ENCODE data around the gene PLAC8.
"Not testable (repeated sequence)": the region's sequence is repeated elsewhere in the genome, so short reads cannot be mapped to it uniquely, and the experiment has no call there.

PLAC8 gene

DNA sequence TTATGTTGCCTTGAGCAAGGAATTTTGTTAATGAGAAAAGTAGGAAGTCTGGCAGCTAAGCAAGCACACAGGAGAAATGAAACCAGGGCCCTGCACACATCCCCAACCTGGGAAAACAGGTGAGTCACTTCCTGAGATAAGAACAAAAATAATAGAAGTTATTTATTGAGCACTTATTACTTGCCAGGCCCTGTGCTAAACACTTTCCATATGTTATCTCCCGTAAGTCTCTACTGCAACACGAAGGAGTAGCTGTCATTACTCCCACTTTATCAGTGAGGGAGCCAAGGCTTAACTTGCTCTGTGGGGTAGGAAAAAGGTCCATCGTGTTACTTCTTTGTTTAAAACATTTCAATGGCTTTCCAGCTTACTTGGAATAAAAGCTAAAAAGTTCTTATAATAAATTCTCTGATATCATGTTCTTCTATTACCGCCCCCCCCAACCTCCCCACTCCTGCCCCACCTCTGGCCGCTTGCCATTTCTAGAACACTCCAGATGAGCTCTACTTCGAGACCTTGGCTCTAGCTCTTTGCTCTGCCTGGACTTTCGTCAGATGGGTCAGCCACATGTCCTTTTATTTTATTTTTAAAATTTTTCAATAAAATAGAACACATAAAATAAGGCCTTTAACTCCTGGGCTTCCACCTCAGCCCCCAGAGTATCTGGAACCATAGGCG lies 36.3 kb upstream of the PLAC8 start:
- no peaks in the 10 kb centered on the region for H3K79me1 ChIP-seq (replicated peaks; ENCODE audit: low read length, poor library complexity, severe bottlenecking)
- no peak overlapping the region for H3K27ac ChIP-seq (ENCODE audit: low read length, poor library complexity, severe bottlenecking)
- no peaks in the 10 kb centered on the region for H3K4me1 ChIP-seq (ENCODE audit: control insufficient read depth, insufficient read depth, low read depth, low read length)
- DNase-seq = no peak
- H4K91ac ChIP-seq (ENCODE audit: low read length) = no peak overlapping the region
- no peak overlapping the region for H2AK5ac ChIP-seq (ENCODE audit: low read length, severe bottlenecking)
- no peak overlapping the region for H3K14ac ChIP-seq (ENCODE audit: low read length in 2 of 2)
- H3K36me3 ChIP-seq (ENCODE audit: control insufficient read depth in 1 of 2, insufficient read depth in 2 of 2, low read depth in 1 of 2, low read length in 2 of 2) = no peaks in the 10 kb centered on the region
- WGBS = 82% methylated on average over 7 of the region's 8 CpGs
- peaks cover 0 to 16% of the 10 kb centered on the region in 2 experiments for H3K27me3 ChIP-seq (ENCODE audit: control insufficient read depth in 1 of 2, insufficient read depth in 1 of 2, low read length in 2 of 2)
- H3K9ac ChIP-seq (ENCODE audit: low read length) = no peak overlapping the region
- no peak overlapping the region for H2BK12ac ChIP-seq (ENCODE audit: low read length in 2 of 2)
- H2BK15ac ChIP-seq (ENCODE audit: low read depth, poor library complexity, severe bottlenecking) = no peak overlapping the region
- H3K18ac ChIP-seq (ENCODE audit: low read depth in 1 of 2, low read length in 2 of 2) = no peak overlapping the region
- H2BK5ac ChIP-seq (ENCODE audit: low read depth, low read length, poor library complexity, severe bottlenecking) = no peak overlapping the region
- no peak overlapping the region for H4K8ac ChIP-seq (ENCODE audit: low read length)
- H2AFZ ChIP-seq (ENCODE audit: low read depth, low read length) = no peak overlapping the region
- no peak overlapping the region for H3K4ac ChIP-seq (ENCODE audit: low read depth in 1 of 2, low read length in 2 of 2)
- H3K9me3 ChIP-seq (ENCODE audit: control insufficient read depth, low read length) = no peaks in the 10 kb centered on the region
- no peak overlapping the region for H2BK120ac ChIP-seq (ENCODE audit: low read depth, low read length)
- no peak overlapping the region for H3K23ac ChIP-seq (ENCODE audit: low read length in 2 of 2)
- no peak overlapping the region for H3K4me2 ChIP-seq (ENCODE audit: low read length, poor library complexity, severe bottlenecking)
- no peak overlapping the region for H3K4me3 ChIP-seq (ENCODE audit: insufficient read depth in 1 of 2, low read depth in 1 of 2, low read length in 2 of 2)

DNA sequence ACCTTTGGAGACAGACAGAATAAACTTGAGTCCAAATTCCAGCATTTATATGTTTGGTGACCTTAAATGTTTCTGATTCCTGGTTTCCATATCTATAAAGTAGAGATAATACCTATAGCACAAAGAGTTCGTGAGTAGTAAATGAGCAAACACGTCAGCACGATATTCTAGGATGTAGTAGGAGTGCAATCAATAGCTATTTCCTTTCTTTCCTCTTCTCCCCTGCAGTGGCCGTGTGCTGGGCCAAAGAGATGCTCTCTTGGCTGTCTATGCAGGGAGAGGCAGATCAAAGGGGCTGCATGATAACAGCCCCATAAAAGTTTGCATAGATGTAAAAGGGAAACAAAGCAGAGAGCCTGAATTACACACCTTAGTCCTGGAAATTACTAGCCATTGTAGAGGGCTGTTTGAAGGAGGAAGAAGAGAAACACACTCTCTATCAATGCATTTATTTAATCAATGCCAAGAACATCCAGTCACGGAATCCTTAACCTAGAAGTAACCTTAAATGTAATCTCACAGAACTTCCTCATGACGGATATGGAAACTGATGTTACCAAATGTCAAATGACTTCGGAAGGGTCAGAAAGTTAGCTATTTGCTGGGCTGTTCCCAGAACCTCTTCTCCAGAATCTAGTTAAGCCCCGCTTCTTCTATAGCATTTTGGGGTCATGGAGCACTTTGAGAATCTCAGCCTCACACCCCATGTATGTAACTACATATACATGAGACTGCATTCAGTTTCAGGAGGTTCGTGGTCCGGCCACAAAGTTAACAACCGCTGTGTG lies 35.5 kb upstream of the PLAC8 start:
- no peak overlapping the region for H3K23ac ChIP-seq (ENCODE audit: low read length in 2 of 2)
- H3K14ac ChIP-seq (ENCODE audit: low read length in 2 of 2) = no peak overlapping the region
- H3K79me1 ChIP-seq (replicated peaks; ENCODE audit: low read length, poor library complexity, severe bottlenecking) = no peaks in the 10 kb centered on the region
- 93% methylated on average over 8 of the region's 11 CpGs for WGBS
- no peak overlapping the region for H4K91ac ChIP-seq (ENCODE audit: low read length)
- no peak overlapping the region for H3K27ac ChIP-seq (ENCODE audit: low read length, poor library complexity, severe bottlenecking)
- no peak overlapping the region for H2BK12ac ChIP-seq (ENCODE audit: low read length in 2 of 2)
- no peak for DNase-seq
- H3K9me3 ChIP-seq (ENCODE audit: control insufficient read depth, low read length) = no peaks in the 10 kb centered on the region
- H3K4me3 ChIP-seq (ENCODE audit: insufficient read depth in 1 of 2, low read depth in 1 of 2, low read length in 2 of 2) = no peak overlapping the region
- no peak overlapping the region for H3K4ac ChIP-seq (ENCODE audit: low read depth in 1 of 2, low read length in 2 of 2)
- no peak overlapping the region for H3K4me2 ChIP-seq (ENCODE audit: low read length, poor library complexity, severe bottlenecking)
- H2BK15ac ChIP-seq (ENCODE audit: low read depth, poor library complexity, severe bottlenecking) = no peak overlapping the region
- H3K4me1 ChIP-seq (ENCODE audit: control insufficient read depth, insufficient read depth, low read depth, low read length) = peaks cover 2% of the 10 kb centered on the region
- H4K8ac ChIP-seq (ENCODE audit: low read length) = no peak overlapping the region
- H2BK5ac ChIP-seq (ENCODE audit: low read depth, low read length, poor library complexity, severe bottlenecking) = no peak overlapping the region
- no peak overlapping the region for H3K18ac ChIP-seq (ENCODE audit: low read depth in 1 of 2, low read length in 2 of 2)
- no peaks in the 10 kb centered on the region for H3K36me3 ChIP-seq (ENCODE audit: control insufficient read depth in 1 of 2, insufficient read depth in 2 of 2, low read depth in 1 of 2, low read length in 2 of 2)
- peaks cover 0 to 16% of the 10 kb centered on the region in 2 experiments for H3K27me3 ChIP-seq (ENCODE audit: control insufficient read depth in 1 of 2, insufficient read depth in 1 of 2, low read length in 2 of 2)
- H2BK120ac ChIP-seq (ENCODE audit: low read depth, low read length) = no peak overlapping the region
- no peak overlapping the region for H2AFZ ChIP-seq (ENCODE audit: low read depth, low read length)
- no peak overlapping the region for H3K9ac ChIP-seq (ENCODE audit: low read length)
- no peak overlapping the region for H2AK5ac ChIP-seq (ENCODE audit: low read length, severe bottlenecking)

DNA sequence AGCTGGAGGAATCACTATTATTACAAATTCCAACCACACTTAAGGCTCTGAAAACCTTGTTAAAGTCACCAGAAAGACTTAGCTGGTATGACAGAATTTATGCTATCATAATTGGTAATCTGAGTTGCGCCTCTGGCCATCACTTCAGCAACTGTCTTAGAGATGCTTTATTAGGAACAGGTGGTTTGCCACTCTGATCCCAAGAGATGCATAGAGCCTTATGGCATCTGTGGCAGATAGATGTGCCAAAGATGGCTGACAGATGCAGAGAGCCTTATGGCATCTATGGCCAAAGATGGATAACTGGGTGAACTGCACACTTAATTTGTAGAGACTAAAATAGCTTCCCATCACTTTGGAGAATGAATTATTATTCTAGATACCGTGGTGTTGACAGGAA lies 32.3 kb upstream of the PLAC8 start:
- Histone ChIP-seq H3K4me3 (ENCODE audit: insufficient read depth in 1 of 2, low read depth in 1 of 2, low read length in 2 of 2) (no peak overlapping the region), H2BK120ac (ENCODE audit: low read depth, low read length) (no peak overlapping the region), H3K14ac (ENCODE audit: low read length in 2 of 2) (no peak overlapping the region), H3K18ac (ENCODE audit: low read depth in 1 of 2, low read length in 2 of 2) (no peak overlapping the region), H2AFZ (ENCODE audit: low read depth, low read length) (no peak overlapping the region), H4K8ac (ENCODE audit: low read length) (no peak overlapping the region), H3K9ac (ENCODE audit: low read length) (no peak overlapping the region), H2BK12ac (ENCODE audit: low read length in 2 of 2) (no peak overlapping the region), H3K9me3 (ENCODE audit: control insufficient read depth, low read length) (no peaks in the 10 kb centered on the region), H3K27me3 (ENCODE audit: control insufficient read depth in 1 of 2, insufficient read depth in 1 of 2, low read length in 2 of 2) (peaks cover 0 to 16% of the 10 kb centered on the region in 2 experiments), H2AK5ac (ENCODE audit: low read length, severe bottlenecking) (no peak overlapping the region), H2BK15ac (ENCODE audit: low read depth, poor library complexity, severe bottlenecking) (no peak overlapping the region), H3K4ac (ENCODE audit: low read depth in 1 of 2, low read length in 2 of 2) (no peak overlapping the region), H3K79me1 (replicated peaks; ENCODE audit: low read length, poor library complexity, severe bottlenecking) (no peaks in the 10 kb centered on the region), H2BK5ac (ENCODE audit: low read depth, low read length, poor library complexity, severe bottlenecking) (no peak overlapping the region), H3K36me3 (ENCODE audit: control insufficient read depth in 1 of 2, insufficient read depth in 2 of 2, low read depth in 1 of 2, low read length in 2 of 2) (no peaks in the 10 kb centered on the region), H3K23ac (ENCODE audit: low read length in 2 of 2) (no peak overlapping the region), H3K27ac (ENCODE audit: low read length, poor library complexity, severe bottlenecking) (no peak overlapping the region), H3K4me2 (ENCODE audit: low read length, poor library complexity, severe bottlenecking) (no peak overlapping the region), H4K91ac (ENCODE audit: low read length) (no peak overlapping the region), H3K4me1 (ENCODE audit: control insufficient read depth, insufficient read depth, low read depth, low read length) (peaks cover 2% of the 10 kb centered on the region)
- DNase-seq = no peak
- WGBS = 95% methylated on average over 1 of the region's 2 CpGs

- not testable (repeated sequence) for H3K9ac ChIP-seq (ENCODE audit: low read length); H2BK5ac ChIP-seq (ENCODE audit: low read depth, low read length, poor library complexity, severe bottlenecking); H2BK120ac ChIP-seq (ENCODE audit: low read depth, low read length); H3K4me3 ChIP-seq (ENCODE audit: insufficient read depth in 1 of 2, low read depth in 1 of 2, low read length in 2 of 2); H3K14ac ChIP-seq (ENCODE audit: low read length in 2 of 2); H2AK5ac ChIP-seq (ENCODE audit: low read length, severe bottlenecking); H3K4me1 ChIP-seq (ENCODE audit: control insufficient read depth, insufficient read depth, low read depth, low read length); H3K23ac ChIP-seq (ENCODE audit: low read length in 2 of 2); H2BK12ac ChIP-seq (ENCODE audit: low read length in 2 of 2); H3K4ac ChIP-seq (ENCODE audit: low read depth in 1 of 2, low read length in 2 of 2); H3K79me1 ChIP-seq (replicated peaks; ENCODE audit: low read length, poor library complexity, severe bottlenecking); H4K8ac ChIP-seq (ENCODE audit: low read length); H3K18ac ChIP-seq (ENCODE audit: low read depth in 1 of 2, low read length in 2 of 2); H3K4me2 ChIP-seq (ENCODE audit: low read length, poor library complexity, severe bottlenecking); H4K91ac ChIP-seq (ENCODE audit: low read length); DNase-seq; H3K36me3 ChIP-seq (ENCODE audit: control insufficient read depth in 1 of 2, insufficient read depth in 2 of 2, low read depth in 1 of 2, low read length in 2 of 2); H2AFZ ChIP-seq (ENCODE audit: low read depth, low read length); H2BK15ac ChIP-seq (ENCODE audit: low read depth, poor library complexity, severe bottlenecking); H3K9me3 ChIP-seq (ENCODE audit: control insufficient read depth, low read length); H3K27ac ChIP-seq (ENCODE audit: low read length, poor library complexity, severe bottlenecking)
- peaks cover 0 to 16% of the 10 kb centered on the region in 2 experiments for H3K27me3 ChIP-seq (ENCODE audit: control insufficient read depth in 1 of 2, insufficient read depth in 1 of 2, low read length in 2 of 2)
- WGBS = 84% methylated on average over 4 of the region's 5 CpGs
Observed at GRCh38 chr4:83145776-83146175, 31.2 kb upstream of the PLAC8 start.
